GM10847 (cell line): ENCODE data around the gene NRXN2.

Experiments used
- POLR2A ChIP-seq: IDR thresholded peaks from 2 replicates; pipeline ENCODE4 v1.6.1; 2011; ENCODE audit not compliant: insufficient read length; ENCODE audit errors: extremely low read depth

The NRXN2 gene

GRCh38 chr11:64638018-64638665, 84.9 kb downstream of the NRXN2 start:
- no peak for TF ChIP-seq POLR2A

GRCh38 chr11:64637334-64638017, 85.5 kb downstream of the NRXN2 start:
- no peak for TF ChIP-seq POLR2A

DNA sequence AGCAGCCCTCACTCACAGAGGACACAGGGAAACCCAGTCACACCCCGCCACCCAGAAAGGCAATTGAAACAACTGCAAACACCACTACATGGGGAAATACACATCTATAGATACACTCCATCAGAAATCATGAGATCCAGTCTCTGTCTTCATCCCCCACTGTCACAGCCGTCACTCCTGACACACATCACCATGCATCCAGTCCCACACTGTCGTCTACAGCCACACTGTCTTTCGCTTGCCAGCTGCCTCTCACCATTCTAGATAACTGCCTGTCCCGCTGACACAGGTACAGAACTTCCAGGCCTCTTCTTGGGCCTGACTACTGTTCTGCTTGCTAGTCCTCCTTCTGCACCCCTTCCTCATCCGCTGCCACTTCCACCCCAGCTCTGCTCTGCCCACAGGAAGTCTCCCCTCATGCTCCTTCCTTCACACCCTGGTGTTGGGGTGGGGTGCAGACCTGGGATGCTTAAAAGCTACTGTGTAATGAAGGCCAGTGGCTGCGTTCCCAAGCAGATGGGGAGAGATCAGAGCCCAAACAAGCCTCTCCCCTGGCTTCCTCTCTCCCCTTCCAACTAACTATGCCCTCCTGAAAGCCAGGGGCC, 89.3 kb downstream of the NRXN2 start:
- TF ChIP-seq POLR2A, result no peak

GRCh38 chr11:64632654-64633053, 90.3 kb downstream of the NRXN2 start:
- no peak for TF ChIP-seq POLR2A

DNA sequence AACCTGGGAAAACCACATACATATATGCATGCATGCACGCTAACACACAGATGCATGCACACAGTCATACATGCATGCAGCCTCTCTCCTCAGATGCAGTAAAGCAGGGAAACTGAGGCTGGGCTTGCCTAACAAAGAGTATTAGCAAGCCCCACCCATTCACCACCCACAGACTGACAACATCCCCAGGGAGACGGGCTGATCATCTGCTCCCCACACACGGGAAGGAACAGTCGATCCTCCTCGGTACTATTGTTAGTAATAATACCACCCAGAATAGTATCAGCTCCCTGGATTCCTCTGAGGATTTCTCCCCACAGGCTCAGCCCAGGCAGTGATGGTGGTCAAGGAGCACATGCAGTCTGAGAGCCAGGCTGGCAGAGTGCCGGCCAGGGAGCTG, 90.8 kb downstream of the NRXN2 start:
- TF ChIP-seq POLR2A, result no peak

- no peak for TF ChIP-seq POLR2A
Observed at GRCh38 chr11:64631675-64632074, 91.3 kb downstream of the NRXN2 start.

GRCh38 chr11:64629796-64630562, 93.0 kb downstream of the NRXN2 start:
- no peak for TF ChIP-seq POLR2A

DNA sequence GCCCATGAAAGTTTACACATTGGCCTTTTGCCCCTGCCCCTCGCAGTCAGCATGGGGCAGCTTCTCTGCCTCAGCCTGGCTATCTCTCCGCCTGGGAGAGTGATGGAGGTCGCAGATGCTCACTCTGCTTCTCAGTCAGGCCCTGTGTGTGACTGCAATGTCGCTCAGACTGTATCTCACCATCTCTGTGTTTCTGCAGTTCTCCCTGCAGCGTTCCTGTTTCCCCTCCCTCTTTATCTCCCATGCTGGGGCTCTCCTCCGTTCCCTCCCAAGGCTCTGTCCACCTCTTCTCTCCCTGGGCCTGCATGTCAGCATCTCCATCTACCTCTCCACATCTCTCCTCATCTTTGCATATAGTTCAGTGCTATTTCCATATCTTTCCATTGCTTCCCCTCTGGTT, 93.9 kb downstream of the NRXN2 start:
- TF ChIP-seq POLR2A, result no peak

- TF ChIP-seq POLR2A, result no peak
Observed at GRCh38 chr11:64628596-64628995, 94.4 kb downstream of the NRXN2 start.

DNA sequence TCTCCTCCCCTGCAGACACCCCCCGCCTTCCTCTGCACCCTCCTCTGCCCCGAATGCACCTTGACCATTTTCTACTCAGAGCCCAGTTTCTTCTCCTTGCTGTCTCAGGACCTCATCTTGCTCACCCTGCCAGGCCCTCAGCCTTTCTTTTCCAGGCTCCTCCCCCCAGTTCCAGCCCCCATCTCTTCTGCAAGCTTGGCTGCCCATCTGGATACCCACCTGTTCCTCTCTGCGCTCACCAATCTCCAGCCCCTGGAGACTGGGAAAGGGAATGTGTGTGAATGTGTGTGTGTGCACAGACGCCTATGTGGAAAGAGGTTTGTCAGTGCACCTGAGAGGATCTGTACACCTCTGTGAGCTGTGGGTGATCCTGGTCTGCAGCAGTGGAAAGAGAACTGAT, 95.6 kb downstream of the NRXN2 start:
- TF ChIP-seq POLR2A, result no peak

- TF ChIP-seq POLR2A, result no peak
Observed at GRCh38 chr11:64626637-64627036, 96.4 kb downstream of the NRXN2 start.

DNA sequence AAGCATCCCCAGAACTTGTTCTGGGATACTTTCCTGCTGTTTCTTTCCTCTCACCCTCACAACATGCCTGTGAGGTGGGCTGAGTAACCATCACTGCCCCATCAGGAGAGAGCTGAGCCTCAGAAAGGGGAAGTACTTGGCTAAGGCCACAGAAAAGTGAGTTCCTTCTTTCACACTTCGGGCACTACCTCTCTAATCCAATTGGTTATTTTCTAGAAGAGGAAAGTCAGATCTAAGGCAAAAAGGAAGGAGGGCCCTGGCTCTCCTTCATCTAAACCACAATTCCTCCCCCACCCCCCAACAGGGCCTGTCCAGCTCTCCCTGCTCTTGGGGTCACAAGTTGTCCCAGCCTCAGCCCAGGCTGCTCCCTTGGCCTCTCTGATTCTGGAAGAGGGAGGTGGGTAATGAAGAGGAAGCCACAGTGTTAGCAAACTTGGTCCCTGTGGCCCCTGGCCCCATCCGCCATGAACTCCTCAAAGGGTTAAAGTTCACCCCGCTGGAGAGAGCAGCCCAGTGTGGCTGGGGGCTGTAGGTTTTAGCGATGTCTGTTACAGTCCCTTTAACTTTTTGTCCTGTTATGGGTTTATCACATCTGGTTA, 98.0 kb downstream of the NRXN2 start:
- TF ChIP-seq POLR2A, result no peak

DNA sequence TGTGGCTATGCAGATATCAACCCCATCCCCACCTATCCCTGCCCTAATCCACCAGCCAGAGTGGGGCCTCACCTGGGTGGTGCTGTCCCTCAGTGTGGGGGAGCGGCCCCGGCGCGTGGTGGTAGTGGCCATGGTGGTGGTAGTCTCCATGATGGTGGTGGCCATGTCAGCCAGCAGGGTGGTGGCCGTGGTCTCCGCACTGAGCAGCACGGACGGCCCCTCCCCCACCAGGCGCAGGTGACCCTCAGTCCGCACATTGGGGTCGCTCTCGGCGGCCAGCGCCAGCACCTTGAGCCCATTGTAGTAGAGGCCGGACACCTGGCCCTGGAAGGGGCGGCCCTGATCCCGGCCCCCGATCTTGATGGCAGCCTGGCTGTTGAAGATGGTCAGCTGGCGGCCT, 100.3 kb downstream of the NRXN2 start:
- TF ChIP-seq POLR2A, result no peak

- TF ChIP-seq POLR2A, result no peak
Observed at GRCh38 chr11:64621283-64622019, 101.5 kb downstream of the NRXN2 start.
